SH-SY5Y (cell line): ENCODE data around the gene PLOD2.

Experiments used
- GATA2 ChIP-seq: IDR thresholded peaks from 2 replicates; pipeline ENCODE4 v1.6.1; 2011; ENCODE audit warnings: mild to moderate bottlenecking, low read depth, low read length
- GATA3 ChIP-seq: IDR thresholded peaks from 2 replicates; pipeline ENCODE4 v1.6.1; 2011; ENCODE audit warnings: low read depth, mild to moderate bottlenecking, low read length, moderate library complexity

DNA sequence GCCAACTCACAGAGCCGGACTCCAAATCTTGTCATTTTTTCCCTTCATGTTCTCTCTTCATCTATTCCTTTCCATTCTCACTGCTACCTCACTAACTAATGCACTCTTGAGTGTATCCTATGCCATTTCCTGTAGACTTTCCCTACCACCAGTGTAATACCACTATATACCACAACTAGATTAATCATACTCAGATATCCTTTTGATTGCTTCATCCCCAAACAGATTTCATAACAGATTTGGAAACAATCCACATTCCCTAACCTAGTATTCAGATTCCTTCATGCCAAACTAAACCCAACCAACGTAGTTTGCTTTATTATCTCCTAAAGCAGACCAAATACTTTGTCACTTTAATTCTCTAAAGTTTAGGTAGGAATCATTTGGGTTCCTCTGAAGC, 2.6 kb upstream of the PLOD2 start:
- TF ChIP-seq GATA2 (no peak), GATA3 (no peak)
